ENCODE results near the gene CELF5.

DNA sequence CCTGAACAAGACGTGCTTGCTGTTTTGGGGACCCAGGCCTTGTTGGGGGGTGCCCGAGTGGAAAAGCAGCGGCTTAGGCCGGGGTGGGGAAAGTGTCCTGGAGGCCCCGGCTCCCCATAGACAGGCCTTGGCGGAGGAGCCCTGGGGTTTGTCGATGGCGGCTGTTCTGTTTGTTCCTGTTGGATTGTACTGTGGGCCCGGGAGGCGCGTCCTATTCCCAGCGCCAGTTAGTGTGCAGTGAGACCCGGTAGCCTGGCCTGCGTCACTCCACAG is 27.6 kb upstream of the CELF5 start:
- TF ChIP-seq CTCF (IDR thresholded peaks at IDR 0.05) (no peak), POLR2A (IDR thresholded peaks at IDR 0.05) (no peak)

Measured in esophagus squamous epithelium (tissue), 4 donors.